PC-3 (cell line): Measurements from ENCODE around the gene CLECL1. TPM values are rescaled to one million over a fixed set of nuclear protein-coding genes. Genes with fewer than 3 reads are reported as not detected.

Experiments
- ATAC-seq: fragments of 200-7000 bp; cut with Tn5 transposase; 2 replicates; pipeline ENCODE4 v1.9.1; 2020; ENCODE audit warnings: mild to moderate bottlenecking, moderate library complexity
- BruUV-seq: library from RNA; stranded (reverse); fragments of 400-500 nt; replicated peaks from 2 replicates; lab custom pipeline; 2021; lab: Mats Ljungman, UMichigan
- CTCF ChIA-PET: fragments of 300-600 bp; sonication (Branson Sonifier 250); formaldehyde crosslinking; loops from one replicate; lab custom pipeline; 2022; ENCODE audit warnings: antibody characterized with exemption; lab: Charles Lee
- POLR2A ChIA-PET: fragments of 300-600 bp; sonication (Branson Sonifier 250); formaldehyde crosslinking; loops from one replicate; lab custom pipeline; 2022; ENCODE audit warnings: antibody characterized with exemption; ENCODE audit not compliant: unreplicated experiment; lab: Charles Lee
- DNase-seq: peaks from one replicate; pipeline ENCODE4 v3.0.0-alpha.2; 2015
- H2AFZ ChIP-seq: fragments of 300-600 bp; sonication (generic); 2 replicates; pipeline ENCODE4 v1.6.0; 2016; ENCODE audit warnings: antibody characterized with exemption, low read length
- H3F3A ChIP-seq: fragments of 300-600 bp; sonication (generic); one replicate; pipeline ENCODE4 v1.6.0; 2017; ENCODE audit warnings: antibody characterized with exemption, low read length, control low read depth, mild to moderate bottlenecking; ENCODE audit not compliant: unreplicated experiment
- H3K27ac ChIP-seq: fragments of 300-600 bp; sonication (generic); 2 replicates; pipeline ENCODE4 v1.5.1; 2016; ENCODE audit warnings: mild to moderate bottlenecking, low read length
- H3K27me3 ChIP-seq: fragments of 300-600 bp; sonication (generic); 2 replicates; pipeline ENCODE4 v1.6.1; 2016; ENCODE audit warnings: low read length, mixed read lengths
- H3K36me3 ChIP-seq: fragments of 300-600 bp; sonication (generic); 2 replicates; pipeline ENCODE4 v1.6.1; 2016; ENCODE audit warnings: low read depth, mixed run types, low read length, mixed read lengths
- H3K4me1 ChIP-seq: fragments of 300-600 bp; sonication (generic); 2 replicates; pipeline ENCODE4 v1.5.1; 2016; ENCODE audit warnings: low read length; ENCODE audit not compliant: insufficient read depth
- H3K4me2 ChIP-seq: fragments of 300-600 bp; sonication (generic); 2 replicates; pipeline ENCODE4 v1.6.0; 2016; ENCODE audit warnings: low read length
- H3K4me3 ChIP-seq: fragments of 300-600 bp; sonication (generic); 2 replicates; pipeline ENCODE4 v1.5.1; 2016; ENCODE audit warnings: mild to moderate bottlenecking, low read length, mixed read lengths
- H3K79me2 ChIP-seq: fragments of 300-600 bp; sonication (generic); 2 replicates; pipeline ENCODE4 v1.6.1; 2017; ENCODE audit warnings: low read length, mixed read lengths
- H3K9ac ChIP-seq: fragments of 300-600 bp; sonication (generic); 2 replicates; pipeline ENCODE4 v1.6.0; 2016; ENCODE audit warnings: mild to moderate bottlenecking, low read length
- H3K9me2 ChIP-seq: fragments of 300-600 bp; sonication (generic); replicated peaks from 2 replicates; pipeline ENCODE4 v1.6.1; 2016; ENCODE audit warnings: mixed run types, low read length, mixed read lengths
- H3K9me3 ChIP-seq: fragments of 300-600 bp; sonication (generic); 2 replicates; pipeline ENCODE4 v1.6.1; 2016; ENCODE audit warnings: low read length, mixed read lengths
- H4K20me1 ChIP-seq: fragments of 300-600 bp; sonication (generic); 2 replicates; pipeline ENCODE4 v1.6.1; 2016; ENCODE audit warnings: low read length, mixed read lengths
- CTCF ChIP-seq: fragments of 300-600 bp; sonication (generic); conservative IDR thresholded peaks from 2 replicates; pipeline ENCODE4 v1.5.1; 2017; ENCODE audit warnings: antibody characterized with exemption, low read depth, mild to moderate bottlenecking, low read length
- EZH2 ChIP-seq: fragments of 300-600 bp; sonication (generic); IDR thresholded peaks from one replicate; pipeline ENCODE4 v1.6.1; 2017; ENCODE audit warnings: antibody characterized with exemption, mild to moderate bottlenecking, low read length; ENCODE audit not compliant: unreplicated experiment
- EZH2phosphoT487 ChIP-seq: fragments of 300-600 bp; sonication (generic); IDR thresholded peaks from 2 replicates; pipeline ENCODE4 v1.6.1; 2018; ENCODE audit warnings: mild to moderate bottlenecking, antibody characterized with exemption, low read length, borderline replicate concordance
- intact Hi-C: fragments of 100-400 bp; cut with micrococcal nuclease; formaldehyde crosslinking; loops from 2 replicates; pipeline ENCODE4 v1.9.0; 2023
- total RNA-seq: library from RNA; depleted of rRNA; stranded (reverse); fragments of >200 nt; gene quantifications from 2 replicates; pipeline ENCODE4 v1.2.3, GENCODE V29; 2014

CLECL1 gene
- total RNA-seq, 1 experiment from 2014 or later, result not detected

GRCh38 chr12:9751204-9752144, 18.6 kb upstream of the CLECL1 start:
- Histone ChIP-seq H3K9me3 (no peaks in the 10 kb centered on the region), H3F3A (no peaks in the 10 kb centered on the region), H3K4me1 (no peaks in the 10 kb centered on the region), H4K20me1 (no peaks in the 10 kb centered on the region), H3K9me2 (no peaks in the 10 kb centered on the region), H3K4me3 (no peak overlapping the region), H2AFZ (no peak overlapping the region), H3K27me3 (peaks cover 4% of the 10 kb centered on the region; the same call in 1 of the 2 replicates), H3K4me2 (peak overlapping the region; percentile 62; the same call in 1 of the 2 replicates), H3K79me2 (no peaks in the 10 kb centered on the region), H3K27ac (no peak overlapping the region), H3K36me3 (no peaks in the 10 kb centered on the region), H3K9ac (no peak overlapping the region)
- POLR2A ChIA-PET, result no interaction called here
- ATAC-seq, result peak; percentile 55; the same call in 1 of the 2 replicates
- peak; percentile 53 for DNase-seq
- CTCF ChIA-PET, result interaction anchor here (0.8 to 1.7 kb wide), 3 partner anchors 44 to 46 kb away, joined by 3 to 15 read pairs (median 5); no protein-coding TSS in a partner anchor
- intact Hi-C loops, result no loop called here
- TF ChIP-seq EZH2phosphoT487 (no peak), CTCF (peak; percentile 41)
- no TSS peak for BruUV-seq

DNA sequence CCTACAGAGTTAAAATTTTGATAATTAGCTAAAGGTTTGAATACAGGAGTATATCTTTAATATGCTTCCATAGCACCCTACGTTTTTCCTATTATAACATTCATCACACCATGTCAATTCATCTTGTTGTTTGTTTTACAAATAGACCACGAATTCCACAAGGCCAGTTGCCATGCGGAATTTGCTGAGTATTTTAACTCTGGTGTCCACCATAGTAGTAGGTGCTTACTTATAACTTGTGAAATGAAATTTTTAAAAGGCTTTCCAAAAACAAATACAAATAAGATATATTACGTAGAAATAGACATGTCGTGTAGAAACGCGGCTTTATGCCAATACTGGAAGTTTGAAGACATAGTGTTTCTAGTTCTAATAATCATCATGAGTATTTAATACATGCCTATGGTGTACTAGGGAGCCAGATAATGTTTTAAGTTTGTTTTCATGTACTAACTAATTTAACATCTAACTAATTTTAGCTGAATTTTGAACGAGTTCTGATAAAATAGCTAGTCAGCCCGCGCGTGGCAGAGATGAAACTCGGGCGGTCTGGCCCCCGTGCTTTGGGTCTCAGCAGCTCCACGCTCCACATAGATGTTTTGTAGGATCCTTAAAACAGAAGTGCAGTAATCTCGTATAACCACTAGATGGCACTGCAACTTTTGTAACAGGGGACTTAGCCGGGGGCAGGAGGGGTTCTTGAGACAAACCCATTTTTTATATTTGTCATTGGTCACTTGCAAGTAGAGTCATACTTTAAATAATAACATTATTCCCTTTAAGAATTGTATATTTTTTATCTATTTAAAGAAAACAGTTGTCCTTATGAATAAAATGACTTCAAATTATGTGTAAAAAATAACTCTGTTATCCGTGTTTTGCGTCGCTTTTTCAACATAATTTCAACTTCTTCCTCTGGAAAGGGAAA, 17.6 kb upstream of the CLECL1 start:
- no peaks in the 10 kb centered on the region for H3K9me3 ChIP-seq
- H3K79me2 ChIP-seq, result no peaks in the 10 kb centered on the region
- ChIA-PET CTCF (interaction anchor here (0.7 to 1.7 kb wide), 3 partner anchors 45 to 49 kb away, joined by 5 to 15 read pairs (median 6); no protein-coding TSS in a partner anchor), POLR2A (no interaction called here)
- no peaks in the 10 kb centered on the region for H4K20me1 ChIP-seq
- no peak for TF ChIP-seq EZH2
- TF ChIP-seq EZH2phosphoT487, result no peak
- peak; percentile 61 for TF ChIP-seq CTCF
- H3K27me3 ChIP-seq, result peaks cover 4% of the 10 kb centered on the region; the same call in 1 of the 2 replicates
- intact Hi-C loops, result loop anchor here (1.0 kb wide), 1 partner anchor 48 kb away; no protein-coding TSS in a partner anchor
- DNase-seq, result peak; percentile 77
- peak; percentile 71 for ATAC-seq
- H3K4me3 ChIP-seq, result peak overlapping the region; percentile 35; the same call in 1 of the 2 replicates
- H2AFZ ChIP-seq, result 0 out of 2 replicates have a peak overlapping the region, but pooled peaks have one; percentile 46
- no TSS peak for BruUV-seq
- H3K4me1 ChIP-seq, result no peaks in the 10 kb centered on the region
- no peak overlapping the region for H3K9ac ChIP-seq
- H3K36me3 ChIP-seq, result no peaks in the 10 kb centered on the region
- peak overlapping the region; percentile 62 for H3K4me2 ChIP-seq
- H3F3A ChIP-seq, result no peaks in the 10 kb centered on the region
- H3K9me2 ChIP-seq, result no peaks in the 10 kb centered on the region
- H3K27ac ChIP-seq, result no peak overlapping the region
